Measurements from ENCODE around the gene TGFBR1.

The TGFBR1 gene

GRCh38 chr9:99104459-99105151 lies at the start of gene TGFBR1:
Gene TGFBR1, plus strand, starts transcription at chr9:99105113. Its CDS starts 93 bp downstream, at chr9:99105206.
- TF ChIP-seq CTCF (IDR thresholded peaks at IDR 0.05; ENCODE audit: control insufficient read depth, extremely low read depth, insufficient read depth): no peak
- H3K4me3 ChIP-seq (ENCODE audit: low read depth, low read length): peak within 1 kb of the TSS; percentile 59
- DNase-seq (ENCODE audit: low read depth): peak; percentile 46

- no peak for DNase-seq (ENCODE audit: low read depth)
- no peak for TF ChIP-seq CTCF (IDR thresholded peaks at IDR 0.05; ENCODE audit: control insufficient read depth, extremely low read depth, insufficient read depth)
- H3K4me3 ChIP-seq (ENCODE audit: low read depth, low read length): no peak overlapping the region
These were observed 49.5 kb upstream of the TGFBR1 start for GRCh38 chr9:99055384-99055783.

GRCh38 chr9:99056186-99056585 lies 48.7 kb upstream of the TGFBR1 start:
- no peak for DNase-seq (ENCODE audit: low read depth)
- no peak for TF ChIP-seq CTCF (IDR thresholded peaks at IDR 0.05; ENCODE audit: control insufficient read depth, extremely low read depth, insufficient read depth)
- no peak overlapping the region for H3K4me3 ChIP-seq (ENCODE audit: low read depth, low read length)

- H3K4me3 ChIP-seq (ENCODE audit: low read depth, low read length): no peak overlapping the region
- no peak for DNase-seq (ENCODE audit: low read depth)
- TF ChIP-seq CTCF (IDR thresholded peaks at IDR 0.05; ENCODE audit: control insufficient read depth, extremely low read depth, insufficient read depth): no peak
These were observed 47.8 kb upstream of the TGFBR1 start for GRCh38 chr9:99056886-99057664.

GRCh38 chr9:99057665-99058625 lies 47.0 kb upstream of the TGFBR1 start:
- no peak for TF ChIP-seq CTCF (IDR thresholded peaks at IDR 0.05; ENCODE audit: control insufficient read depth, extremely low read depth, insufficient read depth)
- DNase-seq (ENCODE audit: low read depth): no peak

More at GRCh38 chr9:99057665-99058625, 47.0 kb upstream of the TGFBR1 start:
- no peak overlapping the region for H3K4me3 ChIP-seq (ENCODE audit: low read depth, low read length)
